GM21447 (cell line): ENCODE results near the gene HYAL1.
"Not testable (repeated sequence)": the region's sequence is repeated elsewhere in the genome, so short reads cannot be mapped to it uniquely, and the experiment has no call there.

Experiments used
- ATAC-seq: cut with Tn5 transposase; IDR thresholded peaks from one replicate; pipeline ENCODE4 v1.9.1; 2021; ENCODE audit not compliant: unreplicated experiment

HYAL1 gene

GRCh38 chr3:50263478-50264382 is 39.6 kb downstream of the HYAL1 start:
- no peak for ATAC-seq

DNA sequence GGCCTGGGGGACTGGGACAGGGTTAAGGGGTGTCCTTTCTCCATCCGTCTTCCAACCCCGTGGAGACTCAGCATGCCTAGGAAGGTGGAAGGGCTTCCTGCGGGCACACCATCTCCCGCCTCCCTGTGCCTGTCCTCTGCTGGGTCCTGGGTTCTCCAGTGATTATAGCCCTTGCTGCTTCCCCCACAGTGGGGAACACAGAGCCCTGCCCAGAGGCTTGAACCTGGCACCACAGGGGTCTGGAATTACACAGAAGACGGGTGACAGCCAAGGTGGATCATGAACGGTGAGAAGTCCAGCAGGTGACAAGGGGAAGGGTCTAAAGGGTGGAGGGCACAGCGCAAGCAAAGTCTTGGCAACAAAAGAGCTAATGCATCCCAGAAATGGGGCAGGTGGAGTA is 40.6 kb downstream of the HYAL1 start:
- ATAC-seq: no peak

DNA sequence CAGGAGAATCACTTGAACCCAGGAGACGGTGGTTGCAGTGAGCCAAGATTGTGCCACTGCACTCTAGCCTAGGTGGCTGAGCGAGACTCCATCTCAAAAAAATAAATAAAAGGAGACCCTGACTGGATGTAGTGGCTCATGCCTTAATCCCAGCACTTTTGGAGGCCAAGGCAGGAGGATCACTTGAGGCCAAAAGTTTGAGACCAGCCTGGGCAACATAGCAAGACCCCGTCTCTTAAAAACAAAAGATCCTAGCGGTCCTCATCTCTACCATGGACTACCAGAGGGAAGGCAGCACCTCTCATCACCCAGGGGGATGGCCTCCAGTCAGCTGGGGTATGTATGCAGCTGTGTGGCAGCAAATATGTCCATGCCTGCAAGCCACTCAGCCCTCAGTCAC is 41.2 kb downstream of the HYAL1 start:
- not testable (repeated sequence) for ATAC-seq

DNA sequence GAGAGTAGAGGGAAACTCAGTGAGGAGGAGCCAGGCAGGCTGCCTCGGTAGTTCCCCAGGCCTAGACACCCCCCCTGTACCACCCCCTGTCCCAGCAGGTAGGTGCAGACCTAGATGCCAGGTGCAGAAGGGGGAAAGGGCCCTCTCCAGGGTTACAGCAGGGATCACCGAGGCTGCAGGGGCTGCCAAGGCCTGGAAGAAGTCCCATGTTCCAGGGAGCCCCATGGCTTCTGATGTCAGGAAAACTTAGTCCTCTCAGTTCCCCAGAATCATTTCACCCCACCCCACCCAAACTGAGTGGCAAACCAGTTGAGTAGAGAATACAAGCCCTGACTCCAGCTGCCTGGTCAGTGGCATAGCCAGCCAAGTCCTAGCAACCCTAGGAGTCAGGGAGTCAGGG is 41.9 kb downstream of the HYAL1 start:
- no peak for ATAC-seq

GRCh38 chr3:50260942-50261441 is 42.4 kb downstream of the HYAL1 start:
- no peak for ATAC-seq

GRCh38 chr3:50260027-50260941 is 43.1 kb downstream of the HYAL1 start:
- peak; percentile 82 for ATAC-seq

GRCh38 chr3:50259432-50260026 is 43.8 kb downstream of the HYAL1 start:
- ATAC-seq: peak; percentile 29

GRCh38 chr3:50258979-50259378 is 44.4 kb downstream of the HYAL1 start:
- no peak for ATAC-seq

GRCh38 chr3:50258029-50258680 is 45.2 kb downstream of the HYAL1 start:
- no peak for ATAC-seq

DNA sequence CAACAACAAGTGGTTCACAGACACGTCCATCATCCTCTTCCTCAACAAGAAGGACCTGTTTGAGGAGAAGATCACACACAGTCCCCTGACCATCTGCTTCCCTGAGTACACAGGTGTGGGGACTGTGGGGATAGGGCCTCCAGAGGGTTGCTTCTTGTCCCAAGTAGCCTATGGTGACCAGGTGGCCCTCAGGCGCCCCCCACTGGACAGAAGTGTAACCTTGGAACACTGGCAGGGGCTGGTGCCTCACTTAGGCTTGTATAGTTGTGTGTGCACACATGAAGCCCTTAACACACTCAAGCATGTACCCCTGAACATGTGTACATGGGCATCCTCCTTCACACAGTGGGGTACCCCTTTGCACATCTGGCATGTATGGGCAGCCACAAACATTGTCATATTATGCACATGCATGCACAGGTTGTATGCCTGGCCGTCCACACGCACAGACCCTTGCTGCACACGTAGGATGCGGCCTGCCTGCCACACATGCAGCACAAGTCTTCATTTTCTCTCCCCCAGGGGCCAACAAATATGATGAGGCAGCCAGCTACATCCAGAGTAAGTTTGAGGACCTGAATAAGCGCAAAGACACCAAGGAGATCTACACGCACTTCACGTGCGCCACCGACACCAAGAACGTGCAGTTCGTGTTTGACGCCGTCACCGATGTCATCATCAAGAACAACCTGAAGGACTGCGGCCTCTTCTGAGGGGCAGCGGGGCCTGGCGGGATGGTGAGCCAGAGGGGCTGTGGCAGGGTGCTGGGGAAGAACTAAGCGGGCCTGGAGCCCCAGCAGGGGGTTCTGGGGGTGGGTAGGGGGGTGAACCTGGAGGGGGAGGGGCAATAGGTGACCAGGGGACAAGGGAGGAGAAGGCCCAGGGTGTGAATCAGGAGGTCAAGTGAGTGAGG is 46.1 kb downstream of the HYAL1 start:
- no peak for ATAC-seq

DNA sequence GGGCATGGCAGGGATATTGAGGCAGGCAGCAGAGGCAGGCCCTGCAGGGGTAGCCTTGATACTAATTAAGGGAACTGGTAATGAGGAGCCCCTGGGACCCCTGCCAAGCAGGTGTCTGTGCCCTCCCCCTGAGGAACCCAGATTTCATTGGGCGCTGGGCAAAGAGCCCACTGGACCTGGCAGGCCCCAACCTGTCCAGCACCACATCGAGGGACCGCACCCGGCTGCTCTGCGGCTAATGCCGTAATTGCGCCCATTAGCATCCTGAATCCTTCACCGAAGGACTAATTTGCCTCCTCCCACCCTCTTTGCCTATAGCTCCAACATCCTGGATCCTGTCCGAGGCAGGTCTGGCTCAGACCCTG is 48.1 kb downstream of the HYAL1 start:
- ATAC-seq: no peak

DNA sequence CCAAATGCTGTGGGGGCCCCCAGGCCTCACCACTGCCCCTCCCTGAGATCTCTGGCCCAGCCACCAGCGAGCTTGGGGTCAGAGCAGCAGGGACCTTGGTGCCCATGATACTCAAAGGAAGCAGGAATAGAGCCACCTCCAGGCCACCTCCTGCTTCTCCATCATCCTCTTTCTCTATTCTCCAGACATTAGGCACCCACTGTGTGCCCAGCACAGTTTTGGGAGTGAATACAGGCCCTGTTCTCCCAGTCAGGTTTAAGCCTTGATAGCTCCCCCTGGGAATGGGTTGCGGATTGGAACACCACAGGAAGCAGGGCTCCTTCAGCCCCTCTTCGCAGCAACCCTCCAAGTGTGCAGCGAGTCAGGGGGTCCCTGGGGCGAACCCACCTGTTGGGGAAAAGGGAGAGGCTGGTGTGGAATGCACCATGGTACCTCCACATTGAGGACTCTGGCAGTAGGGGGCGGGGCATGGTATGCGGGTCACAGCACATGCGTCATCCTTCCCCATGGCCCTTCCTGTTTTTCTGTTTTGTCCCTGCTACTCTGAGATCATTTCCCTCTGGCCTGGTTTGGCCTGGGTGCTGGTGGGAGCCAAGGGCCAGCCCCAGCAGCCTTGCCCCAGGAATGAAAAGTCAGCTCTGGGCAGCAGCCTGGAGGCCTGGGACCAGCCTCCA is 48.7 kb downstream of the HYAL1 start:
- no peak for ATAC-seq

DNA sequence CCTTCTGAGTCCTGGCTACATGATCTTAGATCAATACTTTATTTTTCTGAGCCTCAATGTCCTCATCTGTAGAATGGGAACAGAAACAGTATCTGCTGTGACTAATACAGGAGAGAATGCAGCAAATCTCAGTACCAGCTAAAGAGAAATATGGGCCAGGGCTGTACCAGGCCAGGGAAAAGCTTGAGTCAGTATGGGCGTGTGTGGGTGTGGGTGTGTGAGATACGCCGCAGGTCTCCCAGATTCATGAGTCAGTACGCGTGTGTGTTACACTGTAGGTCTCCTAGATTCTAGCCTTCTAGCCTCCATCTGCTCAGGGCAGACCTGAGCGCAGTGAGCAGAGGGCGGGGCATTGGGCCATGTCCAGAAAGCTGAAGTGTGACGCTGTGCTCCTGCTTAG is 52.2 kb downstream of the HYAL1 start:
- ATAC-seq: no peak

DNA sequence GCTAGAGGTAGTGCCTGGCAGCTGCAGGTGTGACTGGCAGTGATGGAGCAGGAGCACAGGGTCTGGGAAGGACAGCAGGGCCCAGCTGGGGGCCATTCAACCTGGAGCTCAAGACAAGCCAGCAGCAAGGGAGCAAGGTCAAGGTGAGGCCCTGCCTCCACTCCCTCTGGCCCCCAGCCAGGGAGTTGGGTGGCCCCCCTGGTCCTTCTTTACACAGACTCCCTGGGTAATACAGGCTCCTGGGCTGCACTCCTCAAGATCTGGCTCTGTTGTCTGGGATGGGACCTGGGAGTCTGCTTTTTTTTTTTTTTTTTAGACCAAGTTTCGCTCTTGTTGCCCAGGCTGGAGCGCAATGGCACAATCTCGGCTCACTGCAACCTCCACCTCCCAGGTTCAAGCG is 52.9 kb downstream of the HYAL1 start:
- ATAC-seq: no peak
